Measurements from ENCODE around the gene KIRREL3. TPM values are rescaled to one million over a fixed set of nuclear protein-coding genes. Genes with fewer than 3 reads are reported as not detected.

Gene KIRREL3
- total RNA-seq, 1 donor from 2014 or later, result 26.5 TPM

GRCh38 chr11:126483621-126484195, 516.9 kb downstream of the KIRREL3 start:
- FAIRE-seq, result no peak
- no peak for DNase-seq (ENCODE audit: low spot score in 2 of 2)

- no peak for DNase-seq (ENCODE audit: low spot score in 2 of 2)
- FAIRE-seq, result no peak
These were observed 517.9 kb downstream of the KIRREL3 start for GRCh38 chr11:126482586-126483108.

GRCh38 chr11:126481303-126481680, 519.3 kb downstream of the KIRREL3 start:
- no peak for FAIRE-seq

GRCh38 chr11:126480410-126481302, 519.9 kb downstream of the KIRREL3 start:
- FAIRE-seq (peak; percentile 86), DNase-seq (ENCODE audit: low spot score in 2 of 2) (peak; percentile 76 to 88)

More at GRCh38 chr11:126481303-126481680, 519.3 kb downstream of the KIRREL3 start:
- no peak for DNase-seq (ENCODE audit: low spot score in 2 of 2)

- no peak for FAIRE-seq
- no peak for DNase-seq (ENCODE audit: low spot score in 2 of 2)
These were observed 520.6 kb downstream of the KIRREL3 start for GRCh38 chr11:126480015-126480409.

GRCh38 chr11:126479178-126479930, 521.2 kb downstream of the KIRREL3 start:
- DNase-seq (ENCODE audit: low spot score in 2 of 2) (no peak), FAIRE-seq (no peak)

GRCh38 chr11:126478466-126478865, 522.1 kb downstream of the KIRREL3 start:
- no peak for DNase-seq (ENCODE audit: low spot score in 2 of 2)
- FAIRE-seq, result no peak

GRCh38 chr11:126477535-126478305, 522.9 kb downstream of the KIRREL3 start:
- DNase-seq (ENCODE audit: low spot score in 2 of 2) (no peak), FAIRE-seq (no peak)

- no peak for DNase-seq (ENCODE audit: low spot score in 2 of 2)
These were observed 523.6 kb downstream of the KIRREL3 start for GRCh38 chr11:126476977-126477376.

GRCh38 chr11:126476266-126476924, 524.2 kb downstream of the KIRREL3 start:
- DNase-seq (ENCODE audit: low spot score in 2 of 2), result no peak
- FAIRE-seq, result no peak

More at GRCh38 chr11:126476977-126477376, 523.6 kb downstream of the KIRREL3 start:
- FAIRE-seq, result no peak

GRCh38 chr11:126475014-126475991, 525.3 kb downstream of the KIRREL3 start:
- DNase-seq (ENCODE audit: low spot score in 2 of 2) (no peak), FAIRE-seq (no peak)

- FAIRE-seq, result no peak
- DNase-seq (ENCODE audit: low spot score in 2 of 2), result no peak
These were observed 526.4 kb downstream of the KIRREL3 start for GRCh38 chr11:126474220-126474619.

GRCh38 chr11:126473269-126473668, 527.3 kb downstream of the KIRREL3 start:
- no peak for DNase-seq (ENCODE audit: low spot score in 2 of 2)
- FAIRE-seq, result no peak

GRCh38 chr11:126469311-126469710, 531.3 kb downstream of the KIRREL3 start:
- FAIRE-seq (no peak), DNase-seq (ENCODE audit: low spot score in 2 of 2) (no peak)

- no peak for DNase-seq (ENCODE audit: low spot score in 2 of 2)
- no peak for FAIRE-seq
These were observed 532.5 kb downstream of the KIRREL3 start for GRCh38 chr11:126468102-126468521.

- DNase-seq (ENCODE audit: low spot score in 2 of 2) (no peak), FAIRE-seq (no peak)
These were observed 533.1 kb downstream of the KIRREL3 start for GRCh38 chr11:126467471-126467870.

GRCh38 chr11:126467046-126467370, 533.6 kb downstream of the KIRREL3 start:
- DNase-seq (ENCODE audit: low spot score in 2 of 2) (no peak), FAIRE-seq (no peak)

- DNase-seq (ENCODE audit: low spot score in 2 of 2), result no peak
- no peak for FAIRE-seq
These were observed 534.1 kb downstream of the KIRREL3 start for GRCh38 chr11:126466236-126467045.
